Tibial nerve (tissue), 4 donors: ENCODE results near the gene ARID3C. TPM values are rescaled to one million over a fixed set of nuclear protein-coding genes. Genes with fewer than 3 reads are reported as not detected.

Source experiments
- DNase-seq, 2 donors: peaks; one replicate each; pipeline ENCODE4 v3.0.0-alpha.2; 2019; ENCODE audit warnings: low spot score in 2 of 2
- H3K27ac ChIP-seq, 4 donors: fragments of 200-600 bp; sonication (generic) in 3 of 4; one replicate each; pipeline ENCODE4 v1.5.1; 2017 to 2019; ENCODE audit warnings: mild to moderate bottlenecking in 1 of 4
- H3K27me3 ChIP-seq, 2 donors: fragments of 200-600 bp; sonication (generic) in 1 of 2; one replicate each; pipeline versions ENCODE4 v1.5.1 to v1.6.0; 2017 to 2019
- H3K36me3 ChIP-seq, 3 donors: fragments of 200-600 bp; sonication (generic); one replicate each; pipeline ENCODE4 v1.5.1; 2018 to 2019
- H3K4me1 ChIP-seq, 4 donors: fragments of 200-600 bp; sonication (generic) in 3 of 4; one replicate each; pipeline ENCODE4 v1.5.1; 2017 to 2019
- H3K4me3 ChIP-seq, 4 donors: fragments of 200-600 bp; sonication (generic) in 3 of 4; one replicate each; pipeline ENCODE4 v1.5.1; 2017 to 2019; ENCODE audit warnings: mild to moderate bottlenecking in 1 of 4, moderate library complexity in 1 of 4
- H3K9me3 ChIP-seq, 4 donors: fragments of 200-600 bp; sonication (generic) in 3 of 4; one replicate each; pipeline ENCODE4 v1.5.1; 2017 to 2019
- CTCF ChIP-seq, 5 experiments: fragments of 200-600 bp in 3 of 5; fragments of 450-650 bp in 2 of 5; sonication (generic) in 3 of 5; IDR thresholded peaks; one replicate each; pipeline ENCODE4 v1.5.1; 2016 to 2019; ENCODE audit warnings: antibody characterized with exemption in 5 of 5, mild to moderate bottlenecking in 3 of 5, moderate library complexity in 2 of 5
- EP300 ChIP-seq, 2 donors: sonication (generic); formaldehyde crosslinking; IDR thresholded peaks; one replicate each; pipeline ENCODE4 v1.6.1; 2017; ENCODE audit warnings: antibody characterized with exemption in 2 of 2, mild to moderate bottlenecking in 1 of 2
- POLR2A ChIP-seq, 2 donors: fragments of 450-650 bp; IDR thresholded peaks; one replicate each; pipeline ENCODE4 v1.6.1; 2017; ENCODE audit warnings: antibody characterized with exemption in 2 of 2, mild to moderate bottlenecking in 2 of 2, moderate library complexity in 2 of 2
- WGBS, 2 donors: methylation state at CpG; one replicate each; pipeline ENCODE4 v1.1.5; 2018; 5-methylcytosine and 5-hydroxymethylcytosine counted together
- total RNA-seq, 4 donors: library from RNA; depleted of rRNA; stranded (reverse); fragments of >200 nt; gene quantifications; one replicate each; pipeline ENCODE4 v1.1.0, GENCODE V29; 2016

The ARID3C gene
- total RNA-seq, 4 donors from 2014 or later = 0.30 to 2.1 (median 1.3) TPM

GRCh38 chr9:34588671-34589635 is 39.9 kb downstream of the ARID3C start:
- peak overlapping the region; percentile 42 to 75 (median 46) for H3K4me3 ChIP-seq
- no peaks in the 10 kb centered on the region for H3K9me3 ChIP-seq
- DNase-seq = no peak
- peaks cover 0 to 56% (median 40%) of the 10 kb centered on the region in 4 donors for H3K4me1 ChIP-seq
- H3K36me3 ChIP-seq = no peaks in the 10 kb centered on the region
- H3K27me3 ChIP-seq = peaks cover 0 to 45% of the 10 kb centered on the region in 2 donors
- TF ChIP-seq POLR2A (IDR thresholded peaks at IDR 0.05) (no peak), EP300 (IDR thresholded peaks at IDR 0.05) (no peak), CTCF (IDR thresholded peaks at IDR 0.05) (no peak)
- WGBS, 2 donors = 2 to 3% methylated on average over 43 to 84 of the region's 86 CpGs
- peak overlapping the region in 2 of 4 donors; percentile 62 to 89 for H3K27ac ChIP-seq

- DNase-seq = no peak
- peaks cover 0 to 39% of the 10 kb centered on the region in 2 donors for H3K27me3 ChIP-seq
- no peak overlapping the region for H3K27ac ChIP-seq
- WGBS, 2 donors = 75 to 83% methylated on average over 2 of the region's 2 CpGs
- H3K4me1 ChIP-seq = peaks cover 0 to 39% (median 29%) of the 10 kb centered on the region in 4 donors
- no peaks in the 10 kb centered on the region for H3K36me3 ChIP-seq
- no peak overlapping the region for H3K4me3 ChIP-seq
- H3K9me3 ChIP-seq = no peaks in the 10 kb centered on the region
- TF ChIP-seq EP300 (IDR thresholded peaks at IDR 0.05) (no peak), CTCF (IDR thresholded peaks at IDR 0.05) (no peak)
These were observed 41.6 kb downstream of the ARID3C start for GRCh38 chr9:34587271-34587670.

- H3K27ac ChIP-seq = no peak overlapping the region
- H3K9me3 ChIP-seq = no peaks in the 10 kb centered on the region
- no peak for DNase-seq
- H3K4me1 ChIP-seq = peaks cover 0 to 27% (median 19%) of the 10 kb centered on the region in 4 donors
- no peak overlapping the region for H3K4me3 ChIP-seq
- peaks cover 0 to 35% of the 10 kb centered on the region in 2 donors for H3K27me3 ChIP-seq
- WGBS, 2 donors = 55 to 66% methylated on average over 11 of the region's 11 CpGs
- H3K36me3 ChIP-seq = no peaks in the 10 kb centered on the region
- no peak for TF ChIP-seq POLR2A (IDR thresholded peaks at IDR 0.05)
- TF ChIP-seq CTCF (IDR thresholded peaks at IDR 0.05) = no peak
- no peak for TF ChIP-seq EP300 (IDR thresholded peaks at IDR 0.05)
These were observed 42.8 kb downstream of the ARID3C start for GRCh38 chr9:34585946-34586669.

GRCh38 chr9:34584970-34585369 is 43.9 kb downstream of the ARID3C start:
- DNase-seq = no peak

More at GRCh38 chr9:34584970-34585369, 43.9 kb downstream of the ARID3C start:
- H3K27ac ChIP-seq = no peak overlapping the region
- peaks cover 0 to 37% of the 10 kb centered on the region in 2 donors for H3K27me3 ChIP-seq
- H3K4me3 ChIP-seq = no peak overlapping the region
- no peaks in the 10 kb centered on the region for H3K36me3 ChIP-seq
- WGBS, 2 donors = 94% methylated on average over 5 of the region's 5 CpGs
- TF ChIP-seq POLR2A (IDR thresholded peaks at IDR 0.05) = no peak
- no peak for TF ChIP-seq CTCF (IDR thresholded peaks at IDR 0.05)
- no peak for TF ChIP-seq EP300 (IDR thresholded peaks at IDR 0.05)
- H3K4me1 ChIP-seq = peaks cover 0 to 18% (median 8%) of the 10 kb centered on the region in 4 donors
- no peaks in the 10 kb centered on the region for H3K9me3 ChIP-seq
